Sigmoid colon (tissue), 4 donors: ENCODE measurements around the gene SLC38A8.

Source experiments
- EP300 ChIP-seq, 4 donors: sonication (generic); formaldehyde crosslinking; IDR thresholded peaks; one replicate each; pipeline ENCODE4 v1.6.1; 2017; ENCODE audit warnings: antibody characterized with exemption in 4 of 4
- POLR2A ChIP-seq, 2 donors: fragments of 450-650 bp; IDR thresholded peaks; one replicate each; pipeline ENCODE4 v1.6.1; 2016; ENCODE audit warnings: antibody characterized with exemption in 2 of 2, mild to moderate bottlenecking in 2 of 2, moderate library complexity in 2 of 2
- POLR2AphosphoS5 ChIP-seq, 4 donors: sonication (generic); formaldehyde crosslinking; IDR thresholded peaks; one replicate each; pipeline ENCODE4 v1.6.1; 2017; ENCODE audit warnings: antibody characterized with exemption in 4 of 4
- TF ChIP-seq, protein P1 (sequence below), 4 experiments: fragments of 450-650 bp in 3 of 4; fragments of 200-600 bp in 1 of 4; IDR thresholded peaks; one replicate each; pipeline ENCODE4 v1.5.1; 2016 to 2019; ENCODE audit warnings: antibody characterized with exemption in 4 of 4, mild to moderate bottlenecking in 3 of 4, moderate library complexity in 2 of 4

DNA sequence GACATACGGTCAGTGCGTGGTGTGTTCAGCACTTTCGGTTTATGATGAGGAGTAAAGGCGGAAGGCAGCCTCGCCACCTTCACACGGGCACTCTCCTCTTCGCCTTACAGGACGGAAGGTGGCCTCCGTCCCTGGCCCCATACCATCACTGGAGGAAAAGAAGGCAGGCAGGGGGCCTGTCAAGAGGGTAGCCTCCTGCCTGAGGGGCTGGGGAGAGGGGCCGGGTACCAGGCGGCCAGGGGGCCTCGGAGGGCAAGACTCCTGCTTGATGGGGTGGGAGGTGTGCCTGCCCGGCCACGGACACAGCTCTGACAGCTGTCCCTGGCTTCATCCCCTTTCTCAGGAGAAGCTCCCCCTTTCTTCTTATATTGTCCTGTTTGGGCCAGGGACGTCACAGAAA, 15.6 kb upstream of the SLC38A8 start:
- TF ChIP-seq POLR2AphosphoS5 (IDR thresholded peaks at IDR 0.05) (no peak), POLR2A (IDR thresholded peaks at IDR 0.05) (no peak), EP300 (IDR thresholded peaks at IDR 0.05) (no peak)
- TF ChIP-seq, protein P1, sequence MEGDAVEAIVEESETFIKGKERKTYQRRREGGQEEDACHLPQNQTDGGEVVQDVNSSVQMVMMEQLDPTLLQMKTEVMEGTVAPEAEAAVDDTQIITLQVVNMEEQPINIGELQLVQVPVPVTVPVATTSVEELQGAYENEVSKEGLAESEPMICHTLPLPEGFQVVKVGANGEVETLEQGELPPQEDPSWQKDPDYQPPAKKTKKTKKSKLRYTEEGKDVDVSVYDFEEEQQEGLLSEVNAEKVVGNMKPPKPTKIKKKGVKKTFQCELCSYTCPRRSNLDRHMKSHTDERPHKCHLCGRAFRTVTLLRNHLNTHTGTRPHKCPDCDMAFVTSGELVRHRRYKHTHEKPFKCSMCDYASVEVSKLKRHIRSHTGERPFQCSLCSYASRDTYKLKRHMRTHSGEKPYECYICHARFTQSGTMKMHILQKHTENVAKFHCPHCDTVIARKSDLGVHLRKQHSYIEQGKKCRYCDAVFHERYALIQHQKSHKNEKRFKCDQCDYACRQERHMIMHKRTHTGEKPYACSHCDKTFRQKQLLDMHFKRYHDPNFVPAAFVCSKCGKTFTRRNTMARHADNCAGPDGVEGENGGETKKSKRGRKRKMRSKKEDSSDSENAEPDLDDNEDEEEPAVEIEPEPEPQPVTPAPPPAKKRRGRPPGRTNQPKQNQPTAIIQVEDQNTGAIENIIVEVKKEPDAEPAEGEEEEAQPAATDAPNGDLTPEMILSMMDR (IDR thresholded peaks at IDR 0.05) = no peak
